HG02981 (cell line): ENCODE measurements around the gene B9D2.
A peak's percentile ranks its signal among the peaks of the same experiment; 100 is the strongest.

Experiments used
- ATAC-seq: cut with Tn5 transposase; IDR thresholded peaks from one replicate; pipeline ENCODE4 v1.9.1; 2021; ENCODE audit warnings: mild to moderate bottlenecking, moderate library complexity; ENCODE audit not compliant: unreplicated experiment

The B9D2 gene

GRCh38 chr19:41328157-41328841, 35.6 kb downstream of the B9D2 start:
- ATAC-seq = peak; percentile 5

GRCh38 chr19:41327576-41328156, 36.3 kb downstream of the B9D2 start:
- ATAC-seq = peak; percentile 56

GRCh38 chr19:41327076-41327575, 36.8 kb downstream of the B9D2 start:
- ATAC-seq = no peak

- peak; percentile 39 for ATAC-seq
These were observed 37.8 kb downstream of the B9D2 start for GRCh38 chr19:41325947-41326706.

- no peak for ATAC-seq
These were observed 38.4 kb downstream of the B9D2 start for GRCh38 chr19:41325640-41325946.

GRCh38 chr19:41324921-41325639, 38.9 kb downstream of the B9D2 start:
- ATAC-seq = no peak

GRCh38 chr19:41324231-41324702, 39.7 kb downstream of the B9D2 start:
- ATAC-seq = no peak

GRCh38 chr19:41323430-41324125, 40.4 kb downstream of the B9D2 start:
- ATAC-seq = no peak

GRCh38 chr19:41323023-41323422, 40.9 kb downstream of the B9D2 start:
- no peak for ATAC-seq

GRCh38 chr19:41322451-41322850, 41.5 kb downstream of the B9D2 start:
- ATAC-seq = no peak

- ATAC-seq = no peak
These were observed 42.2 kb downstream of the B9D2 start for GRCh38 chr19:41321600-41322270.

- ATAC-seq = no peak
These were observed 42.7 kb downstream of the B9D2 start for GRCh38 chr19:41321204-41321599.

- ATAC-seq = no peak
These were observed 43.4 kb downstream of the B9D2 start for GRCh38 chr19:41320568-41320967.

- ATAC-seq = no peak
These were observed 43.8 kb downstream of the B9D2 start for GRCh38 chr19:41320185-41320518.

- no peak for ATAC-seq
These were observed 44.3 kb downstream of the B9D2 start for GRCh38 chr19:41319500-41320184.

- ATAC-seq = no peak
These were observed 45.1 kb downstream of the B9D2 start for GRCh38 chr19:41318696-41319499.

GRCh38 chr19:41316306-41316920, 47.5 kb downstream of the B9D2 start:
- no peak for ATAC-seq

GRCh38 chr19:41311613-41312012, 52.3 kb downstream of the B9D2 start:
- no peak for ATAC-seq
